Vagina (tissue), 2 donors: ENCODE data around the gene RNF187. TPM values are rescaled to one million over a fixed set of nuclear protein-coding genes. Genes with fewer than 3 reads are reported as not detected.
A peak's percentile ranks its signal among the peaks of the same experiment; 100 is the strongest.

ENCODE experiments used
- DNase-seq, 2 donors: peaks; one replicate each; pipeline ENCODE4 v3.0.0-alpha.2; 2017; ENCODE audit errors: extremely low spot score in 2 of 2
- H3K27ac ChIP-seq: fragments of 200-600 bp; sonication (generic); one replicate; pipeline ENCODE4 v1.5.1; 2019
- H3K27me3 ChIP-seq: fragments of 200-600 bp; sonication (generic); one replicate; pipeline ENCODE4 v1.5.1; 2019
- H3K36me3 ChIP-seq, 2 donors: fragments of 200-600 bp; sonication (generic); one replicate each; pipeline ENCODE4 v1.5.1; 2017 to 2019
- H3K4me1 ChIP-seq: fragments of 200-600 bp; sonication (generic); one replicate; pipeline ENCODE4 v1.5.1; 2019
- H3K4me3 ChIP-seq, 2 donors: fragments of 200-600 bp; sonication (generic); 1 replicate in 1 of 2; 2 replicates in 1 of 2; pipeline ENCODE4 v1.5.1; 2016 to 2019
- H3K9me3 ChIP-seq: fragments of 200-600 bp; sonication (generic); one replicate; pipeline ENCODE4 v1.5.1; 2019
- POLR2A ChIP-seq, 2 donors: fragments of 450-650 bp; IDR thresholded peaks; one replicate each; pipeline ENCODE4 v1.6.1; 2017; ENCODE audit warnings: antibody characterized with exemption in 2 of 2, mild to moderate bottlenecking in 2 of 2, moderate library complexity in 2 of 2
- POLR2AphosphoS5 ChIP-seq, 2 donors: sonication (generic); formaldehyde crosslinking; IDR thresholded peaks; one replicate each; pipeline ENCODE4 v1.9.0; 2017; ENCODE audit warnings: antibody characterized with exemption in 2 of 2, mild to moderate bottlenecking in 2 of 2, low read depth in 1 of 2; ENCODE audit not compliant: insufficient read depth in 1 of 2
- intact Hi-C: fragments of 100-400 bp; cut with DNase I; formaldehyde crosslinking; loops from one replicate; pipeline ENCODE4 v1.15.1; 2023
- total RNA-seq: library from RNA; depleted of rRNA; stranded (reverse); fragments of >200 nt; gene quantifications from one replicate; pipeline ENCODE4 v1.2.3, GENCODE V29; 2016
- TF ChIP-seq, protein P1 (sequence below), 3 experiments: fragments of 450-650 bp in 2 of 3; fragments of 200-600 bp in 1 of 3; sonication (generic) in 1 of 3; IDR thresholded peaks; one replicate each; pipeline ENCODE4 v1.5.1; 2017 to 2019; ENCODE audit warnings: antibody characterized with exemption in 3 of 3, mild to moderate bottlenecking in 2 of 3, moderate library complexity in 2 of 3

RNF187 gene
- total RNA-seq, 1 donor from 2014 or later: 36.8 TPM

DNA sequence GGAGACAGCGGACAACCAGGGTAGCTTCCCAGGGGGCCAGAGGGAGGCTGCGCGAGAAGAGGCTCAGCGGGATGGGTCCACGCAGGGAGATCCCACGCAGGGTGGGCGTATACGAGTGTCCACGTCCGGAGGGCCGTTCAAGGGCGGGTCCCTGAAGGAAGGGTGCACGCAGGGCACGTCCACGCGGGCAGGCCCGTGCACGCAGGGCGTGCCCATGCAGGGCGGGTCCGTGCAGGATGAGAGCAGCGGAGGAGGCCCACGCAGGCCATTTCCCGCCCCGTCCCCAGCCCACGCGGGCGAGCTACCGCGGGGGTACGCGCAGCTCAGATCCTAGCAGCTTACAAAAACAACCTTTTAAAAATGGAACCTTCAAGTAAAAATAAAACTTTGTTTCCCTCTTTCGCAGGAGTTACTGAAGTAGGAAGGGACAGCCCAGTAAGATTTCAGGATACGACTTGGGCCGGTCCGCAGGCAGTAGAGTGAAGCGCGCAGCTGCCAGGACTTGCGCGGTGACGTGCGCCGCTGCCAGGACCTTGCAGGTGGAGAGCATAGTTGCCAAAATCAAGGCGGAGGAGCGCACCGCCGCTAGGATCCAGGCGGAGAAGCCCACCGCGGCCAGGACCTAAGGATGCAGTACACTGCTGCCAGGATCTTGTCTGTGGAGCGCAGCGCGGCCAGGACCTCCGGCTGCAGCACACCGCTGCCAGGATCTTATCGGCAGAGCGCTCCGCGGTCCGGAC lies 416 bp upstream of the RNF187 start:
- H3K27me3 ChIP-seq: no peaks in the 10 kb centered on the region
- peak overlapping the region; percentile 99 for H3K27ac ChIP-seq
- TF ChIP-seq, protein P1, sequence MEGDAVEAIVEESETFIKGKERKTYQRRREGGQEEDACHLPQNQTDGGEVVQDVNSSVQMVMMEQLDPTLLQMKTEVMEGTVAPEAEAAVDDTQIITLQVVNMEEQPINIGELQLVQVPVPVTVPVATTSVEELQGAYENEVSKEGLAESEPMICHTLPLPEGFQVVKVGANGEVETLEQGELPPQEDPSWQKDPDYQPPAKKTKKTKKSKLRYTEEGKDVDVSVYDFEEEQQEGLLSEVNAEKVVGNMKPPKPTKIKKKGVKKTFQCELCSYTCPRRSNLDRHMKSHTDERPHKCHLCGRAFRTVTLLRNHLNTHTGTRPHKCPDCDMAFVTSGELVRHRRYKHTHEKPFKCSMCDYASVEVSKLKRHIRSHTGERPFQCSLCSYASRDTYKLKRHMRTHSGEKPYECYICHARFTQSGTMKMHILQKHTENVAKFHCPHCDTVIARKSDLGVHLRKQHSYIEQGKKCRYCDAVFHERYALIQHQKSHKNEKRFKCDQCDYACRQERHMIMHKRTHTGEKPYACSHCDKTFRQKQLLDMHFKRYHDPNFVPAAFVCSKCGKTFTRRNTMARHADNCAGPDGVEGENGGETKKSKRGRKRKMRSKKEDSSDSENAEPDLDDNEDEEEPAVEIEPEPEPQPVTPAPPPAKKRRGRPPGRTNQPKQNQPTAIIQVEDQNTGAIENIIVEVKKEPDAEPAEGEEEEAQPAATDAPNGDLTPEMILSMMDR (IDR thresholded peaks at IDR 0.05): peak in 1 of 3 experiments; percentile 15
- peak in 1 of 2 donors; percentile 15 for TF ChIP-seq POLR2A (IDR thresholded peaks at IDR 0.05)
- peak; percentile 72 to 90 for TF ChIP-seq POLR2AphosphoS5 (IDR thresholded peaks at IDR 0.05; ENCODE audit: insufficient read depth in 1 of 2, low read depth in 1 of 2)
- intact Hi-C loops: loop anchor here (10.0 kb wide), 2 partner anchors 112 to 352 kb away; no protein-coding TSS in a partner anchor
- peaks cover 0 to 16% of the 10 kb centered on the region in 2 donors for H3K36me3 ChIP-seq
- no peak for DNase-seq
- H3K9me3 ChIP-seq: no peaks in the 10 kb centered on the region
- peak overlapping the region; percentile 95 to 98 for H3K4me3 ChIP-seq
- H3K4me1 ChIP-seq: peaks cover 53% of the 10 kb centered on the region

DNA sequence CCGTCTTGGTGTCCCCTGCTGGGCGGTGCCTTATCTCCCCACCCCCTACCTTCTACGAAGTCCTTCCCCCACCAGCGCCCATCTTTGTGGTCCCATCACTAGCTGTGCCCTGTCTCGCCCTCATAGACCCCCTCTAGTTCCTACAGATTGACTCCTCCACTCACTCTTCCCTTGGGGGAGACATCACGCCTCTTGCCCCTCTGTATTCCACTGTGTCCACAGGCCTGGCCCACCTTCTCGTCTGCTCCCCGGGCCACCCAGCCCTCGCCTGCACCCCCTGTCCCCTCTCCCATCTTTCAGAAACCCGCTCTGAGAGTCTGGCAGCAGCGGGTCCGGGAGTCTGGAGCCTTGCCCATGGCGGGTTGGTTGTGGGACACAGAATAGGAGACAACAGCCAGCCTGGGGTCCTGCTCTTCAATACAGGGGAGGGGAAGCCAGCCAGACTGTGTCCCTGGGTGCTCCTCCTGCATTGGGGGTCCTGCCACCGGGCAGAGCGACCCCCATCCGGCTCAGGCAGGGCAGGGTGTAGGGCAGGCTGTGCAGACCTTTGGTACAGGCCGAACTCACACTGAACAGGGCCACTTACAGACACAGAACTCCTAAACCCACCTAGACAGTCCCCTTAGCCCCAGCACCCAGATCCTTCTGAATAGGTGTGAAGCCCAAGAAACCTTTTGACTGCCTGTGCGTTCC lies 1.1 kb downstream of the RNF187 start:
- Histone ChIP-seq H3K27me3 (no peaks in the 10 kb centered on the region), H3K4me3 (peak overlapping the region; percentile 95 to 98), H3K9me3 (no peaks in the 10 kb centered on the region), H3K27ac (peak overlapping the region; percentile 99), H3K36me3 (peaks cover 0 to 20% of the 10 kb centered on the region in 2 donors), H3K4me1 (peaks cover 57% of the 10 kb centered on the region)
- intact Hi-C loops: loop anchor here (10.0 kb wide), 2 partner anchors 113 to 353 kb away; no protein-coding TSS in a partner anchor
- TF ChIP-seq POLR2A (IDR thresholded peaks at IDR 0.05): no peak
- no peak for TF ChIP-seq POLR2AphosphoS5 (IDR thresholded peaks at IDR 0.05; ENCODE audit: insufficient read depth in 1 of 2, low read depth in 1 of 2)
- TF ChIP-seq, protein P1 (IDR thresholded peaks at IDR 0.05): no peak
- no peak for DNase-seq

DNA sequence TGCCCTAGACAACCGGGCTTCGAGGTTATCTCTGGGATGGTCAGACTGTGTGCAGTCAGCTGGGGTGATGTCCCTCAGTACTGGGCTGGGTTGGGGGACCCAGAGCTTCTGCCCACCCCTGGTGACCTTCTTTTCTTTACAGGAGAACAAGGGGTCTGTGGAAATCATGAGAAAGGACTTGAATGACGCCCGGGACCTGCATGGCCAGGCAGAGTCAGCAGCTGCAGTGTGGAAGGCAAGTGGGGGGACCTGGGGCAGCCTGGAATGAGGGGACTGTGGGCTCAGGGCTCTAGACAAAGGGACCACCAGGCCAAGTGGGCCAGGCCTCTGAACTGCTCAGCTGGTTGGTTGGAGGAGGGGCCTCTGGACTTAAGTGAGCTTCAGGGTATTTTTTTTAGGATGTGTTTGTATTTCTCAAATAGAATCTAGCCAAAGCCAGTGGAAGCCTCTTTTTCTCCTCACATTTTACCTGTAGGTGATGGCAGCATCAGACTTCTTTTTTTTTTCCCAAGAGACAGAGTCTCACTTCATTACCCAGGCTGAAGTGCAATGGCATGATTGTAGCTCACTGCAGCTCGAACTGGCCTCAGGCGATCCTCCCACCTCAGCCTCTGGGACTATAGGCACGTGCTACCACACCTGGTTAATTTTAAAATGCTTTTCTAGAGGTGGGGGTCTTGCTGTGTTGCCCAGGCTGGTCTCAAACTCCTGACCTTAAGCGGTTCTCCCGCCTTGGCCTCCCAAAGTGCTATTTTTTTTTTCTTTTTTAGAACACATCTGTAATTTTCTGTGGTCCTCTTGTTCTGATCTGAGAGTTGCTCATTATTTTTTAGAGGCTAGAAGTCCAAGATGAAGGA lies 1.9 kb downstream of the RNF187 start:
- TF ChIP-seq POLR2AphosphoS5 (IDR thresholded peaks at IDR 0.05; ENCODE audit: insufficient read depth in 1 of 2, low read depth in 1 of 2): no peak
- no peak for TF ChIP-seq POLR2A (IDR thresholded peaks at IDR 0.05)
- TF ChIP-seq, protein P1 (IDR thresholded peaks at IDR 0.05): no peak
- Histone ChIP-seq H3K4me1 (peaks cover 57% of the 10 kb centered on the region), H3K9me3 (no peaks in the 10 kb centered on the region), H3K36me3 (peaks cover 0 to 28% of the 10 kb centered on the region in 2 donors), H3K27me3 (no peaks in the 10 kb centered on the region), H3K27ac (peak overlapping the region; percentile 99), H3K4me3 (peak overlapping the region; percentile 95 to 98)
- intact Hi-C loops: loop anchor here (10.0 kb wide), 2 partner anchors 114 to 354 kb away; no protein-coding TSS in a partner anchor
- no peak for DNase-seq

DNA sequence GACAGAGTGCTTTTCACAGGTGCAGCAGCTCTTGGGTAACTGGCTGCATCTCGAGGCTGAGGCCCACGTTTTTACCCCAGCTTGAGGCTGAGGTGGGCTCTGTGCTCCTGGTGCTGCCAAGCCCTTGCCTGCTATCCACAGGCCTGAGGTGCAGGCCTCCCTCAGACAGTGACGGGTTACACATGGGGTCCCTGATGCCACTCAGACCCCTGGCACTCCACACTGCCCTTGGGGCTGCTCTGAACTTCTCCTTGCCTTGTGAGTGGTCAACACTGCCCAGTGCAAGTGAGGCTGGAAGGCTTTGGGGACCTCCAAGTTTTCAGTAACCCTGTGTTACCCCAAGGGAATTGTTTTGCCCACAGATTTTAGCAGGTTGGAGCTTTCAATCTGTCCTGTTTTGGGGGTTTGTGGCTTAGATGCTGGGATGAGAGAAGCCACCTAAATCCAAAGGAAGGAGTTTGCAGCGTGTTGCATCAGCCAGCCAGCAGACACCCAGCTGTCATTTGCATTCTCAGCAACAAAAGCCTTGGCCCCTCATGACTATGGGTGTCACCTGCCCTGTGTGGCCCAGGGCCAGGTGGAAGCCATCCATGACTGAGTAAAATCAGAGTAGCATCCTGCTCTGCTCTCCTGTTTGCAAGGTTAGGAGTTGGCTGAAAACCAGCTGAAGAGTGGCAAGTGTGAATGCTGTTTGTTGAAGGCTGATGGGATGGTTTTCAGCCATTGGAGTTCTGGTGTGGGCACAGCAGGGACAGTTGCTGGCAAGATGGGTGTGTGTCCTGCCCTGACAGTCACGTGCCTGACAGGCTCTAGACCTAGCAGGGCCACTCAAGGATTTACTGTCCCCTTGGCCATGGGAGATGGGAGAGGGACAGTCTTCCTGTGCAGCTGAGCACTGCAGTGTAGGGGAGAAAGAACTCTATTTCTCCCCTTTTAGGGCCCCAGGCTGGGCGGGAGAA lies 3.2 kb downstream of the RNF187 start:
- intact Hi-C loops: no loop called here
- TF ChIP-seq, protein P1 (IDR thresholded peaks at IDR 0.05): no peak
- no peaks in the 10 kb centered on the region for H3K9me3 ChIP-seq
- H3K4me1 ChIP-seq: peaks cover 50% of the 10 kb centered on the region
- H3K4me3 ChIP-seq: no peak overlapping the region
- peaks cover 0 to 40% of the 10 kb centered on the region in 2 donors for H3K36me3 ChIP-seq
- no peak overlapping the region for H3K27ac ChIP-seq
- H3K27me3 ChIP-seq: no peaks in the 10 kb centered on the region
- DNase-seq: no peak
